HG02970 (cell line): ENCODE measurements around the gene CRMP1.

ENCODE experiments used
- ATAC-seq: cut with Tn5 transposase; IDR thresholded peaks from one replicate; pipeline ENCODE4 v1.9.1; 2021; ENCODE audit warnings: mild to moderate bottlenecking, moderate library complexity, moderate number of reproducible peaks; ENCODE audit not compliant: unreplicated experiment, low FRiP score

The CRMP1 gene

GRCh38 chr4:5802565-5802964 lies 90.3 kb downstream of the CRMP1 start:
- ATAC-seq: no peak

GRCh38 chr4:5801696-5802095 lies 91.2 kb downstream of the CRMP1 start:
- no peak for ATAC-seq

GRCh38 chr4:5800496-5800895 lies 92.4 kb downstream of the CRMP1 start:
- ATAC-seq: no peak

- ATAC-seq: no peak
Measured at GRCh38 chr4:5799406-5799805, 93.5 kb downstream of the CRMP1 start.

- no peak for ATAC-seq
Measured at GRCh38 chr4:5798946-5799345, 93.9 kb downstream of the CRMP1 start.

- no peak for ATAC-seq
Measured at GRCh38 chr4:5798462-5798861, 94.4 kb downstream of the CRMP1 start.

- ATAC-seq: no peak
Measured at GRCh38 chr4:5797866-5798265, 95.0 kb downstream of the CRMP1 start.

GRCh38 chr4:5796976-5797375 lies 95.9 kb downstream of the CRMP1 start:
- ATAC-seq: no peak

- ATAC-seq: no peak
Measured at GRCh38 chr4:5795580-5795979, 97.3 kb downstream of the CRMP1 start.

- ATAC-seq: no peak
Measured at GRCh38 chr4:5793514-5793913, 99.4 kb downstream of the CRMP1 start.

- no peak for ATAC-seq
Measured at GRCh38 chr4:5791654-5792053, 101.2 kb downstream of the CRMP1 start.

GRCh38 chr4:5790546-5790857 lies 102.4 kb downstream of the CRMP1 start:
- ATAC-seq: no peak

GRCh38 chr4:5789141-5789540 lies 103.7 kb downstream of the CRMP1 start:
- no peak for ATAC-seq

GRCh38 chr4:5788144-5788543 lies 104.7 kb downstream of the CRMP1 start:
- no peak for ATAC-seq

- ATAC-seq: no peak
Measured at GRCh38 chr4:5787311-5787710, 105.6 kb downstream of the CRMP1 start.

GRCh38 chr4:5785806-5786680 lies 106.8 kb downstream of the CRMP1 start:
- no peak for ATAC-seq

GRCh38 chr4:5784960-5785611 lies 107.8 kb downstream of the CRMP1 start:
- no peak for ATAC-seq

GRCh38 chr4:5784021-5784420 lies 108.9 kb downstream of the CRMP1 start:
- ATAC-seq: no peak

- no peak for ATAC-seq
Measured at GRCh38 chr4:5783486-5783885, 109.4 kb downstream of the CRMP1 start.

- no peak for ATAC-seq
Measured at GRCh38 chr4:5782829-5783476, 109.9 kb downstream of the CRMP1 start.

GRCh38 chr4:5781691-5782090 lies 111.2 kb downstream of the CRMP1 start:
- no peak for ATAC-seq
